Measurements from ENCODE around the gene TMC1. TPM values are rescaled to one million over a fixed set of nuclear protein-coding genes. Genes with fewer than 3 reads are reported as not detected.
A peak's percentile ranks its signal among the peaks of the same experiment; 100 is the strongest.
"Not testable (repeated sequence)": the region's sequence is repeated elsewhere in the genome, so short reads cannot be mapped to it uniquely, and the experiment has no call there.

TMC1 gene
- 1 to 10 TPM in 1 of 4 donors, under 1 TPM in 2, not detected in 1; 0.30 to 2.3 (median 0.44) TPM for total RNA-seq

DNA sequence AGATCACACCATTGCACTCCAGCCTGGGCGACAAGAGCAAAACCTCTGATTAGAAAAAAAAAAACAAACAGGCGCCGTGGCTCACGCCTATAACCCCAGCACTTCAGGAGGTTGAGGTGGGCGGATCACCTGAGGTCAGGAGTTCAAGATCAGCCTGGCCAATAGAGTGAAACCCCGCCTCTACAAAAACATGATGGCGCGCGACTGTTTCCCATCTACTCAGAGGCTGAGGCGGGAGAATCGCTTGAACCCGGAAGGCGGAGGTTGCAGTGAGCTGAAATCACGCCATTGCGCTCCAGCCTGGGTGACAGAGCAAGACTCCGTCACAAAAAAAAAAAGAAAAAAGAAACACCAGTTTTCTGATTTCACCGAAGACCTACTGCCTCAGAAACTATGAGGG, at the start of gene TMC1:
Gene TMC1, plus strand, starts transcription at position 193 of the 400 bp plus-strand sequence. CDS start 127,041 bp downstream, outside the sequence.
- 95 to 97% methylated on average over 17 of the region's 17 CpGs for WGBS, 2 donors
- not testable (repeated sequence) for H3K4me3 ChIP-seq; H3K27ac ChIP-seq; H3K9me3 ChIP-seq; H3K36me3 ChIP-seq; DNase-seq (ENCODE audit: low spot score in 2 of 2); H3K27me3 ChIP-seq; H3K4me1 ChIP-seq

DNA sequence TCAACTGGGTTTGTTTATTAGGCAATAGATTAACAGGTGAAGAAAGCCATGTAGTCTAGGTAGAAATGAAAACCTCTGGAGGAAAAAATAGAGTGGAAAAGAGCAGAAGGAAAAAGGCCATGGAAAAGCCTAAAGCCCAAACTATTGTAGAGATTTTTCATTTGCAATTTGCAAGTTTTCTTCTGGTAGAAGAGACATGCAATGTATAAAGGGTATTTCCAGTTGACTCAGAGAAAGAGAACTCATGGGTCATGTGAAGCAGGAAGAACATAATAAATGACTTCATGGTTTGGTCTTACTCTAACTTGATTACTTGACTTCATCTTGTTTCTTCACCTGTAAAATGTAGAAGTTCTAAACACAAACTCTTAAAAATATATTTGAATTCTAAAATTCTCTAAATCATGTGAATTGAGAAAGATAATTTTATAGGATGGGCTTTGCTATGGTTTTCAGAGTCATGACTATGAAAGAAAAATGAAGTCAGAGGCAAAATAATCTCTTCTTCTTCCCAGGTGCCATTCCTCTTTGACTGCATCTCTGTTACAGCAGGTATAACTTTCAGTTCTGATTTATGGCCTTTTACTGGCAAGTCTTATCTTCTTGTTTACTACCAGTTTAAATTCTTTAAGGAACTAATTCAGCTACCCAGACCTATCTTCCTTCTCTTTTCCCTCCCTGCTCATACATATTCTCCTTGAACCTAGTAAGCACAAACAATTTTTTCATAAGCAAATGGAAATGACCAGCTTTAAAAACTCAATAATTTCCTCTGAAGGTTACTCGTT, 47.7 kb upstream of the TMC1 start:
- H3K27ac ChIP-seq = peak overlapping the region in 3 of 4 donors; percentile 29 to 63 (median 34)
- H3K4me1 ChIP-seq = peaks cover 0 to 26% (median 6%) of the 10 kb centered on the region in 4 donors

DNA sequence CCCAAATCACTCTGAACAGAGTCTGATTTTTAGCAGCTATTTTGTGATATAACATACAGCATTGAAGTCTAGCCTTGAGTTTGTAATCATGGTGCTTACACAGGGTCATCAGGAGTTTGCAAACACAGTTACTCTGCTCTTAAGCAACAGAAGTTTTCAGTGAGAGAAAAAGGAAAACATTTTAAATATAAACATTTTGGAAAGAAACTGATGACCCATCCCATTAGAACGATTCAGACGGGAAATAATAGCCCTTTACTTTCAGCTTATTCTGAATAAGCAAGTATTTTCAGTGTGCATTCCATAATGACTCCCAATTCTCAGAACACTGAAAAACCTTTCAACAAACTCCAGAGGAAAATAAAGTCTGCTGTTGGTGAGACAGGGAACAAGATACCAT, 46.7 kb upstream of the TMC1 start:
- DNase-seq (ENCODE audit: low spot score in 2 of 2) = no peak
- no peaks in the 10 kb centered on the region for H3K36me3 ChIP-seq
- no peak overlapping the region for H3K4me3 ChIP-seq
- peak overlapping the region in 3 of 4 donors; percentile 29 to 63 (median 34) for H3K27ac ChIP-seq
- H3K27me3 ChIP-seq = no peaks in the 10 kb centered on the region
- 8 to 23% methylated on average over 2 of the region's 2 CpGs for WGBS, 2 donors
- TF ChIP-seq POLR2A (IDR thresholded peaks at IDR 0.05) (no peak), EP300 (IDR thresholded peaks at IDR 0.05) (no peak)
- TF ChIP-seq, protein P1, sequence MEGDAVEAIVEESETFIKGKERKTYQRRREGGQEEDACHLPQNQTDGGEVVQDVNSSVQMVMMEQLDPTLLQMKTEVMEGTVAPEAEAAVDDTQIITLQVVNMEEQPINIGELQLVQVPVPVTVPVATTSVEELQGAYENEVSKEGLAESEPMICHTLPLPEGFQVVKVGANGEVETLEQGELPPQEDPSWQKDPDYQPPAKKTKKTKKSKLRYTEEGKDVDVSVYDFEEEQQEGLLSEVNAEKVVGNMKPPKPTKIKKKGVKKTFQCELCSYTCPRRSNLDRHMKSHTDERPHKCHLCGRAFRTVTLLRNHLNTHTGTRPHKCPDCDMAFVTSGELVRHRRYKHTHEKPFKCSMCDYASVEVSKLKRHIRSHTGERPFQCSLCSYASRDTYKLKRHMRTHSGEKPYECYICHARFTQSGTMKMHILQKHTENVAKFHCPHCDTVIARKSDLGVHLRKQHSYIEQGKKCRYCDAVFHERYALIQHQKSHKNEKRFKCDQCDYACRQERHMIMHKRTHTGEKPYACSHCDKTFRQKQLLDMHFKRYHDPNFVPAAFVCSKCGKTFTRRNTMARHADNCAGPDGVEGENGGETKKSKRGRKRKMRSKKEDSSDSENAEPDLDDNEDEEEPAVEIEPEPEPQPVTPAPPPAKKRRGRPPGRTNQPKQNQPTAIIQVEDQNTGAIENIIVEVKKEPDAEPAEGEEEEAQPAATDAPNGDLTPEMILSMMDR (IDR thresholded peaks at IDR 0.05) = no peak
- peaks cover 0 to 31% (median 6%) of the 10 kb centered on the region in 4 donors for H3K4me1 ChIP-seq
- no peaks in the 10 kb centered on the region for H3K9me3 ChIP-seq

More for the DNA sequence above, 47.7 kb upstream of the TMC1 start:
- Histone ChIP-seq H3K4me3 (no peak overlapping the region), H3K36me3 (no peaks in the 10 kb centered on the region), H3K27me3 (no peaks in the 10 kb centered on the region), H3K9me3 (no peaks in the 10 kb centered on the region)
- 37 to 38% methylated on average over 1 of the region's 1 CpG for WGBS, 2 donors
- TF ChIP-seq, protein P1 (IDR thresholded peaks at IDR 0.05) = no peak
- TF ChIP-seq EP300 (IDR thresholded peaks at IDR 0.05) = no peak
- no peak for TF ChIP-seq POLR2A (IDR thresholded peaks at IDR 0.05)
- DNase-seq (ENCODE audit: low spot score in 2 of 2) = no peak

DNA sequence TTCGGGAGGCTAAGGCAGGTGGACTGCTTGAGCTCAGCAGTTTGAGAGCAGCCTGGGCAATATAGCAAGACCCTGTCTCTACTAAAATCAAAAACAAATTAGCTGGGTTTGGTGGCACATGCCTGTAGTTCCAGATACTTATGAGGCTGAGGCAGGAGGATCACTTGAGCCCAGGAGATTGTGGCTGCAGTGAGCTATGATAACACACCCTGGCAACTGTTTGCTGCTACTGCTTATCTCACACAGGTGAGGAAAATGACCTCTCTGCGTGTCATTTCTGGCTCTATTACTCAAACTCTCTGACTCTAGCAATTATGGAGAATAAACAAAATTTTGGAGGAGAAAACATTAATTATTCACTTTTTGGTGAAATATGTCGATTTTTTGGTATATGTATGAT, 45.3 kb upstream of the TMC1 start:
- Histone ChIP-seq H3K4me3 (no peak overlapping the region), H3K36me3 (no peaks in the 10 kb centered on the region), H3K9me3 (no peaks in the 10 kb centered on the region), H3K27ac (no peak overlapping the region), H3K27me3 (no peaks in the 10 kb centered on the region), H3K4me1 (peaks cover 0 to 31% (median 6%) of the 10 kb centered on the region in 4 donors)
- TF ChIP-seq, protein P1 (IDR thresholded peaks at IDR 0.05) = no peak
- TF ChIP-seq EP300 (IDR thresholded peaks at IDR 0.05) (no peak), POLR2A (IDR thresholded peaks at IDR 0.05) (no peak)
- no peak for DNase-seq (ENCODE audit: low spot score in 2 of 2)
- 96 to 98% methylated on average over 3 of the region's 3 CpGs for WGBS, 2 donors

DNA sequence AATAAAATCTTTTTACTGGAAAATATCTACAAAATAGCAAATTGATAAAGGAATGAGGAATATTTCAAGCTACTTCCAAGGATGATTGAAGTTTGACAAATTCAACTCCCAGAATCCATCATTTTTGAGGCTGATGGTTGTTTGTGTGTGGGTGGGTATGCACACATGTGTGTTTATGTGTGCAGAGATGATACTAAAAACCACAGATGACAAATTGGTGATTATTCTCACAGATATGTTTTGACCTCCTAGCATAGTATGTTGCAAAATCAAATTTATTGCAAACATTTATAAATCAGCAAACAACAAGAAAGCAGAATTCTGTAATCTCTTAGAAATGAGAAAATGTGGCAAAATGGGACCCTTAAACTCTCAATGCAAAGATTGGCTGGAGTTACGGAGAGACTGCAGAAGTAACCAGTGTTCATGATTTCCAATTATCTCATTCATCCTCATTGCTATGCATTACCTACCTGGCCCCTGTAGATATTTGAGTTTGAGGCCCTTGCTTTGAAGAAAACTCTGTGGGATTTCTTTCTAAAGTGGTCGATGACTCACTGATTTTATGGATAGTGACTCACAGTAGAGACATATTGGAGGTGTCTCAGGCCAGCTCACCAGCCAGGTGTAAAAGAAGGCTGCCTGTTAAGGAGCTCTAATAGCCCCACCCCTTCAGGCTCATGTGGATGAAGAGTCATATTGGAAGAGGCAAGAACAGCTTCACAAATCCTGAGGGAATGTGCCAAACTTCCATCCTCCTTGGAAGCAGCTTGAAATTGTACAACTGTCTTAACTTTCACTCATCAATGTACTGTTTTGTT, 44.6 kb upstream of the TMC1 start:
- Histone ChIP-seq H3K36me3 (no peaks in the 10 kb centered on the region), H3K9me3 (no peaks in the 10 kb centered on the region), H3K4me3 (no peak overlapping the region), H3K27ac (peak overlapping the region in 1 of 4 donors; percentile 58), H3K4me1 (peaks cover 0 to 35% (median 6%) of the 10 kb centered on the region in 4 donors), H3K27me3 (no peaks in the 10 kb centered on the region)
- no peak for DNase-seq (ENCODE audit: low spot score in 2 of 2)
- no peak for TF ChIP-seq POLR2A (IDR thresholded peaks at IDR 0.05)
- TF ChIP-seq EP300 (IDR thresholded peaks at IDR 0.05) = no peak
- TF ChIP-seq, protein P1 (IDR thresholded peaks at IDR 0.05) = no peak
- 90 to 92% methylated on average over 2 of the region's 2 CpGs for WGBS, 2 donors

Data from tibial nerve (tissue), 4 donors.